HG03097 (cell line): ENCODE data around the gene ISM1.

Experiments
- ATAC-seq: cut with Tn5 transposase; IDR thresholded peaks from one replicate; pipeline ENCODE4 v1.9.1; 2021; ENCODE audit not compliant: unreplicated experiment, low FRiP score

ISM1 gene

DNA sequence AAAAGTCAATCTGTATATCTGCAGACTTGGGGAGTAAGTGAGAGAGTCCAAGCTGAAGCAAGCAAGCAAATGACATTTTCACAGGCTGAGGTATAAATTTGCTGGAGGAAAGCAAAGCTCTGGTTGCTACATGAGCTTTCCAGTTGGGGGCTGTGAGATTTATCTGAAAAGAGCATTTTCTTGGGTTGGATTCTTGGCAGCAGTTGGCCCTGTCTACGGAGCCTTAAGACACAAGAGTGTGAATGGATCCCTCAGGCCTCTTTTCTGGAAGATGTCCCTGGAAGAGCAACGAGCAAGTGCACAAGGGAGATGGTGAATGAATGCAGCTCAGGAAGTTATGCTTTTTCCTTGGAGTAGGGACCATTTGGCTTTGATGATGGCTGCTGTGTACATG lies 30.8 kb downstream of the ISM1 start:
- no peak for ATAC-seq

DNA sequence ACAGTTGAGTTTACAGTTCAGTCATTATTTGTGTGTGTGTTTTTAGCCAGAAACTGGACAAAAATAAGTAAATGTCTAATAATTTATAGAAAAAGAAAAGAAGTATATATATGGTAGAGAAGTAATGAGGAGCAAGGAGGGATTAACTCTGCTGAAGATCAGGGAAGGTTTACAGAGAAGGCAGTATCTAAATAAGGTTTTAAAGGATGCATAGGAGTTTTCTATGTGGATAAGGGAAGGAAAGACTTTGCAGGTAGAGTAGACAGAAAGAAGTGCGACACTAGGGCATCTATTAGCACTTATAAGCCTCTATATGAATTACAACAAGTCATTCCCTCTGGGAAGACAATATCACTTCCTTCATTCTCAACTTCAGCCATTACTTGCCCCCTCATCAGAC lies 34.3 kb downstream of the ISM1 start:
- no peak for ATAC-seq

DNA sequence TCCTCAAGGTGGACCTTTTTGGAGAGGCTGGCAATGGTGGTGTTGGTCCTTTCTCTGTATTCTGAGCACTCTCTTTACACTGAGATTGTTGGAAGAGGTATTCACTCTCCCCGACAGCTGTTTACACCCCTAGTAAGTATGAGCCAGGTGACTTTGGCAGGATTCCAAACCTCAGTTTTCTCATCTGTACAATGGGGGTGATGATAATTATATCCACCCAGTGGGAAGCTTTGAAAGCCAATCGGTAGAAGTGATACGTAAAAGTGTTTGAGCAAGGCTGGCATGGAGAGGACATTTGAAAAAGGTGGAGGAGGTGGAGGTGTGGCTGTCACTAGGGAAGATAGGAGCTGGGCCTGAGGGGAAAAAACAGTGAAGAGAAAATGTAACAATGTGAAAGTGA lies 35.5 kb downstream of the ISM1 start:
- no peak for ATAC-seq

DNA sequence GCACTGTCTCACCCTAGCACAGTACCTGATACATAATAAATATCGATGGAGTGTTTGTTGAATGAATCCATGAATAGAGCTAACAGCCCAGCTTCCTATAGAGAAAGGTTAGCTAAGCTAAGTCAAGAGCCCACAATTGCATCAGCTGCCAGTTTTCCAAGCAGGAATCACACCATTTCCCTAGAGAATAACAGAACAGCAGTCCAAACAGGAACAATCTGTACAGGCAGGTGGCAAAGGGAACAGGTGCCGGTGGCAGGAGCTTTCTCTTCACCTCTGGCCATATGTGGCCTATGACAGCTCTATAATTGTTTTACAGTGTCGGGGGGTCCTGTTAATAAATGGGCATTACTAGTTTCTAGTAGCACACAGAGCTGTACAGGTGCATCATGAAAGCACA lies 38.8 kb downstream of the ISM1 start:
- no peak for ATAC-seq

DNA sequence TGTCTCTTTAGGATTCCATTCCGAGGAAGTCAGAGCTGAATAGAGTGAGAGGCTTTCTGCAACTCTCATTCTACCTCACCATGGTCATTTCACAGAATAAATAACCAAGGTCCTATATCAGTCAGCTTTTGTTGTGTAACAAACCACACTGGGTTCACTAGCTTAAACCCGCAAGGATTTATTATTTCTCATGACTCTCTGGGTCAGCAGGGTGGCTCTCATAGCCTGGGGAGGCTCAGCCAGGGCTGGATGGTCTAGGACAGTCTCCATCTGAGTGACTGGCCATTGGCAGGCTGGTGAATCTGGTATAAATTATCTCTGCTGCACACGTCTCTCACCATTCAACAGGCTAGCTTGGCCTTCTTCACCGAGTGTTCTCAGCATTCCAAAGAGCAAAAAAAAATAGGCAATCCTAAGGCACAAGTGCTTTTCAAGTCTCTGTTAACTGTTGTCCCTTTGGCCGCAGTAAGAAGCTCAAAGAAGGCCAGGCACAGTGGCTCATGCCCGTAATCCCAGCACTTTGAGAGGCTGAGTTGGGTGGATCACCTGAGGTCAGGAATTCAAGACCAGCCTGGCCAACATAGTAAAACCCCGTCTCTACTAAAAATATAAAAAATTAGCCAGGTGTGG lies 39.7 kb downstream of the ISM1 start:
- no peak for ATAC-seq

DNA sequence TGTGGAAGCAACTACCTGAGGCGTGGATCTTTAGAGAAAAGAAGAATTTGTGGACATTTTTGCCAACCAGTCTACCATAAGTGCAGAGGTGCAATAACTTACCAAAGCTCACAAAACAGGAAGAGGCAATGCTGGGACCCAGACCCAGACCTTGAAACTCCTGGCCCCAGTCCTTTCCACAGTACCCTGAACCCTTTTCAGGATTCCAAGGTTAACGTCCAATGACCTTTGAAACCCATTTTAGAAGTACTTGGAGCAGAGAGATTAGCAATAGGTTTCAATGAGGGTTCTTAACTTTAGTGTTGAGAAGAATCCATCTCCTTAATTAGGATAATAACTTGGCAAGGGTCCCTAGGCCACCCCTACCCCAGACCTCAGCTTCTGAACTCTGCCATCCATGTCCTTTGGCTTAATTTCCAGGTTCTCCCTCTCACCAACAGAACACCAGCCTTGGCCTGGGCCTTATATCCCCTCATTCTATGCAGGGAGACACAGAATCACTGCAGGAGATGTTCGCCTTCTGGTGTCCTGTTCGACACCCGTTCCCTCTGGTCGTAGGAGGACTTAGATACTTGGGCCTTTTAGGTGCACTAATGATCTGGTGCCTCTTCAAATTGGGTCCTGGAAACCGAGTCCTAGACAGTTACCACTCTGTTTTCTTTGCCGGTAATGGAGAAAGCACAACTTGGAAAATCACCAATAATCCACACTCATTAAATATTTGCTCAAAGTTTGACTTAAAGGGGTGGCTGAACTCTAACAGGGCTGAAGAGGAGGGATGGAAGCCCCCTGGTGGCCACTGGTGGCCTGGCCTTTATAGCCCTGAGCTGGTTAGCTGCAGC lies 40.6 kb downstream of the ISM1 start:
- no peak for ATAC-seq

DNA sequence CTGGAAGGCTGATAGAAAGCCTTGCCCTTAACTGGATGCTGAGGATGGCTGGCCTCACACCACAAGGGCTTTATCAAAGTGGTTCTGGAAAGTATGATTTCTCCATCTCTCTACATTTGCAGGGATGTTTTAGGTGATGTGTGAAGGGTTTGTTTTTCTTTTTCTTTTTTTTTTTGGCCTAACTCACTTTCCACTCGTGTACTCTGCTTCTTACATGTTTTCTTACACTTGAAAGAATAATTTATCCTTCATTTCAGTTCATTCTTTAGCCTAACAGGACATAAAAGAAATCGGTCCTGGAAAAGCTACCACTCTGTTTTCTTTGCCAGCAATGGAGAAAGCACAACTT lies 41.2 kb downstream of the ISM1 start:
- no peak for ATAC-seq

DNA sequence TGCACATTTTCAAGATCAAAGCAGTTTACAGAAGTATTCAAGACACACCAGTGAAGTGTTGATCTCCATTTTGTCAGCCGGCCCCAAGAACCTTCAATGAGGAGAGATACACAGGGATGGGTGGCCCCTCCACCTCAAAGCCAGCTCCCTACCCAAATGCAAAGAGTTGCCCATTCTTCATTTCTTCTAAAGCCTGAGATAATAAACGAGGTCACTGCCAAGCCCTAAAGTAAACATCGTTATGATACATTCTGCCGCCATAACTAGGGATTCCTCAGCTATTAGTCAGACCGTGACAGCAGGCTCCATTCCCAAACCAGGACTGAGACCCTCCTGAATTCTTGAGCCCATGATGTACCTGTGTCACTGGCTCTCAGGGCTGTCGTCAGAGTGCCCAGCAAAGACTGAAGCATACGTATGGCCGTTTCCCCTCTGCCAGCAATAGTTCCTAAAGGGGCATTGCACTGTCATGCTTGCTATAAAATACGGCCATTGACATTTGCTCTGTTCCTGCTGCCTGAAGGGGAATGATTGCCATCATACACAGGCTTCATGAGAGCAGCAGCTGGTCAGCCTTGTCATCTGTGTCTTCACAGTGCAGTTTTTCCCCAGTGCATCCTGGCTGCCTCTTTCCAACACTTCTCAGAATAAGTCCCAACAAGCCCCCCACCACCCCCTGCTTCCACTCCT lies 41.7 kb downstream of the ISM1 start:
- ATAC-seq, result no peak

DNA sequence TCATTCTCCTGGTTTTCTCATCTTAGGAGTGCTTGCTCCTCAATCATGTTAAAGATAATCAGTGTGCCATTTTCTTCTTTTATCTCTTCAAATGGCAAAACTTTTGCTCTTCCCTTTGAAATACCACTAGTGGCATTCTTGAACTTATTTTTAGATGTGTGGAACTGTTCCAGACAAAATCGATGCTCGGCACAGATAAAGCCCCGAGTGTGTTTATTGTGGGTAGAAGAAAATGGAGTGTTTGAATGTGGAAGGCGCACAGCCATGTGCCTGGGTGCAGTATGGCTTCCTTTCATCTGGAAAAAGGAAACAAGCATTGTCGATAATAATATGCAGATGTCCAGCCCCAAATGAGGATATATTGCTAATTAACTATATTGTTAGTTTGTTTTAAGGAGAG lies 42.4 kb downstream of the ISM1 start:
- ATAC-seq, result no peak

DNA sequence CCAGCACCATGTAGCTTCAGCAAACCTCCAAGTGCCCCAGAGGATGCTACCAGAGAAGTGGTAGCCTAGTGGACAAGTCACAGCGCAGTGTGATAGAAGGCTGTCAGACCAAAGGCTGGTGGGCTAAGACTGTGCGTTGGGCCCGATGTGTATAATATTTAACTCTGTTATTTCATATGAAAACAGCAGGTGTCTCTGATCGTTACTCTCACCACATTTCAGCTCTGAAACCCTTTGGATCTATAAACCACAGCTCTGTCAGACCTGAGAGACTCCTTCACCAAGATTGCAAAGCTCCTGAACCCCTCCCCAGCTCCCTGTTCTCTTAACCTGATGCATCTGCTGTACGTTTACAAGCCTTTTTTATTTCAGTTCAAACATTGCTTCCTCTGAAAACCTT lies 43.8 kb downstream of the ISM1 start:
- no peak for ATAC-seq

DNA sequence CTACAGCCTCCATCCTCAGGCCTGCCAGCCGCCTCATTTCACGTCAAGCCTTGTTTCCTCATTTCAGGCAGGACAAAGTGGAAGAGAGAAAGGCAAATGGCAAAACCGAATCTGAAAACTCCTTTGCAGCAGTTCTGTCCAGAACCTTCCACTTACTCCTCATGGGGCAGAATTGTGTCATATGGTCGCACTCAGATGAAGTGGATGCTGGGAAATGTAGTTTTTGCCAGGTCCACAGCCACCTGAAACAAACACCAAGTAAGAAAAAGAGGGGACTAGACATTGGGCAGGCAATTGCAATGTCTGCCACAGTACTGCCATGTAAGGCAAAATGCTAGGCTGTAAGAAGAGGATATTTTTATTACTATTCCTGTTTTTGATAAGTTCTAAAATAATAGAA lies 44.9 kb downstream of the ISM1 start:
- no peak for ATAC-seq

DNA sequence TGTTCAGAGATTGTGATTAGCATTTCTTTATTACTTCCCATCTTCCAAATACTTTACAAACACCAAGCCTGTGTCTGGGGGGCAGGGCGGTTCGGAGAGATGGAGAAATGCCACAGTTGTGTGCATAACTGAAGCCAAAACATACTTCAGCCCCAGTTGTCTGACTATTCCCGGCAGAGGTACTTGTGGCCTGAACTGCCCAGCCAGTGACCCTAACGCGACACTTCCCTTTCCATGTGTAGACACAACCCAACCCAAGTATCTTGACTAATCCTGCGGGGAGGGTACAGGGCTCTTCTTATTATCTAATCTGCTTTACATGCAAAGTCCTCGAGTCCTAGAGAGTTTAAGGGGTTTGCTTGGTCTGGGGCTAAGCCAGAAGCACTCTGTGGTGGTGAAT lies 46.2 kb downstream of the ISM1 start:
- no peak for ATAC-seq

DNA sequence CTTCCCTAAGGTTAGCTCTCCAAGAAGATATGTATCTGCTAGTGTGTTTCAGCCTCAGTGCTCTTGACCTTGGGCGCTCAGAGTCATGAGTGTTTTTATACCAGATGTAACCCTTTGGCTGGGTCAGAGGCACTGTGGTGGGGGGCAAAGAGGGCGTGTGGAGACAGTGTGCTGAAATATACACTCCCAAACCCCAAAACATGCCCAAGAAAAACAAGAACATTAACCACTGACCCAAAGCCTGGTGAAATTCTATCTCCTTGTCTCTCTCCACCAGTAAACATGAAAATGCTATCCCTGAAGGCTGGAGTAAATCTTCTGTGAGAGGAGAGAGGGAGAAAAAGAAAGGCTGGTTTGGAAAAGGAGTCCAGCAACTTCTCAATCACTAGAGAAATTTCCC lies 47.9 kb downstream of the ISM1 start:
- ATAC-seq, result no peak

DNA sequence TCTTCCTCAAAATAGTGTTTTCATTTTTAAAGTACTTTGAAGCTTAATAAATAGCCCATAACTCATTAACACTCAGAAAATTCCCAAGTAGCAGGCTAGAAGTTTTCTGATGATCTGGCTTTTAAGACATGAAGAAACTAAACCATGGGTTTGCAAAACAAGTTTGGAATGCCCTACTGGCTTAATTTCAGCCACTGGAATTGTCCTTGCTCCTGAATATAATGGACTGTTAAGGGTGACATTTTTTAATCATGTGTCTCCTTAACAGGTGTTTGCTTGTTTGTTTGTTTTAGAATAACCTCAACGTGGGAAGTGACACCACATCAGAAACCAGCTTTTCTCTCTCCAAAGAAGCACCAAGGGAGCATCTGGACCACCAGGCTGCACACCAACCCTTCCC lies 49.1 kb downstream of the ISM1 start:
- ATAC-seq, result no peak

DNA sequence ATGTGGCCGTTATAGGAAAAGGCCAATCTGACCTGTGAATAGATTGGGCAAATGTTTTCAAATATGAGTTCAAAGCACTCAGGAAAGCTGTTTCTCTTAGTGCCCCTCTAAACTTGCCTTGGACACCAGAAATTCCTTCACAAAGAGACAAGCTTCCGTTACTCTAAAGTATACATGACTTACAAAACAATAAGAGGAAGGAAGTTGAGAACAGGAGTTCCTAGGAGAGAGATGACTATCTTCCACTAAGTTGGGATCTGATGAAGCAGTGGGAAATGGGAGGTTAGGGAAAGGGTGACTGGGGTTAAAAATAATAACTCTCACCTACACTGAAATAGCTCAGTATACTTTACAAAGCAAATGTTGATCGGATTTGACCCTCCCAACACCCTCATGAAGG lies 50.0 kb downstream of the ISM1 start:
- no peak for ATAC-seq

DNA sequence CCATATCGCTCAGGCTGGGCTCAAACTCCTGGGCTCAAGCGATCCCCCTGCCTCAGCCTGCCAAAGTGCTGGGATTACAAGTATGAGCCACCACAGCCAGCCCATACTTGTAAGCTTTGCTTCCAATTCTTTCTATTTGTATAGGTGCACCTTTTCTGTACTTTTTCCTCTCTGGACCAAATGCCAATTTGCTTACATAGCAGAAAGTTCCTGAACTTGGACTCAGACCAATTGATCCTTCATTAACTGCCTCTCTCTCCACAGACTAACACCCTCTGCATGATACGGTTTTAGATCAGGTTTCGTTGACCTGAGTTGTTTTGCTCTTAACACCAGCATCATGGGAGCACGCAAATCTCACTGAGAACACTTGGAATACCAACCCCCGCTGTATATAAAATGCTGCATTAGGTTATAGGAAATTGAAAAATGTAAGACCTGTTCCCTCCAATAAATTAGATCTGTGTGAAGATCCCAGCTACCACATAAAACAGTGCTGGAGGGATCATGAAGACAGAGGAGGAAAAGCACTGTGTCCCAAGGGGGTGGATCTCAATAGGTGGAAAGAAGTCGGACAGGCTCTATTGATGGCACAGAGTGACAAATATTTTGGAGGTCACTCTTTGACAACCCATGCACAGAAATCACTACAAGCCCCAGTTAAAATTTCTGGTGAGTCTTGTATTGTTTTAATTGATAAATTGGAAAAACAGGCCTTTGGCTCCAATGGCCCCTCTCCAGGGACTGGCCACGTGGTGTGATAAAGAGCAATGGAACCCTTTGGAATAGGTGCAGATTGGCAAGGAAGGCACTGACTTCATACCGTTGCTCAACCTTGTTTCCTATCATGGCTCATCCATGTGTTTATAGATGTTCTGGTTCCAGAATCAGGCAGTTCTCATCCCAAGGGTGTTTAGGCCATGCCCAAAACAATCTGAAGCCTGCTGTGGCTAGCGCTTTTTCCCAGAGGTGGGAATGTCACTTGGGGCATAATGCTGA lies 51.2 kb downstream of the ISM1 start:
- no peak for ATAC-seq

DNA sequence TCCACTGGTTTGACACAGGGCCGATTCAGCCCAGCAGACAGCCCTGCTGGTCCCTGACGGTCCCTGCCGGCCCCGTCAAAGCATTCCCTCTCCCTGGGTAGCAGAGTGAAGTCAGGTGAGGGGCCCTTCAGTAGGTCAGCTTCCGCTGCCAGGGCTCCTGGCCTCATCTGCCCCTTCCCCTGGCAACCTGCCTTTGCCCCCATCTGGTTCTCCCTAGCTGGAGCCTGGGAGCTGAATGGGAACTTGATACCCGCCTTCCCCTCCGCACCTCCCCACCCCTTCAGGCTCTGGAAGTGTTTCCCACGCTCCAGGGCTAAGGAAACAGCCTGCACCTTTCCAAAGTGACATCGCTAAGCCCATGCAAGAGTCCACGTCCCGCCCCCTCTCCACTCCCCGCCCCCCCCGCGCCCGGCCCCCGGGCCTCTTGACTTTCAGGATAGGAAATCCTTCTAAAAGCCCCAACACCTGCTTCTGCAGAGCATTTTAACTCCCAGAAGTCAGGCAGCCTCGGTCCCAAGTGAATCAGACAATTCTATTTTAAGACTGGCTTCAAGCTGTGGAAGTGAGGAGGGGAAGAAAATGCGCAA lies 53.3 kb downstream of the ISM1 start:
- ATAC-seq, result no peak

DNA sequence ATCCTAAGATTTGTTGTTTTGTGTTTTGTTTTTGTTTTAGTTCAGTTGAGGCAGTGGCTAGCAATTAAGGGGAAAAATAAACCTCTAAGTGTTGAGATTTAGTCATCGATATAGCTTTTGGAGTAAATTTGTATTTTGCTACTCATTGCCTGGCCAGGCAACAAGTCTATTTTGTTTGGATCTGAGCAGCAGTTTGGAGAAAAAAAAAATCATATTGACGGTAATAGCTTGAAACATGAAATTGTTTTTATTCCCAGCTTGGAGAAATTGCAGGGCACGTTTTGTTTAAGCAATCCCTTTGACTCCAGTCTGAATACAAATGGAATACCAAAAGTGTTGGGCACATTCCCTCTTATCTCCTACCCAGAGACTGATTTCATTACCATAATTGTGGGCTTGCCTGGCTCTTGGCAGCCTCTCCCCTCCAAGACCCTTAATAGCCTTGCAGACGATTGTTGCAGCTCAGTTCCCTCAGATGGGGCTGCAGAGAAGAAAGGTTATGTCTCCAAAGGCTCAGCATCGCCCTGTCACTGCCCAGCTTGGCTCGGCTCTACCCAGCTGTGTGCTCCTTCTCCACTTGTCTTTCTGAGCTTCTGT lies 56.0 kb downstream of the ISM1 start:
- no peak for ATAC-seq

DNA sequence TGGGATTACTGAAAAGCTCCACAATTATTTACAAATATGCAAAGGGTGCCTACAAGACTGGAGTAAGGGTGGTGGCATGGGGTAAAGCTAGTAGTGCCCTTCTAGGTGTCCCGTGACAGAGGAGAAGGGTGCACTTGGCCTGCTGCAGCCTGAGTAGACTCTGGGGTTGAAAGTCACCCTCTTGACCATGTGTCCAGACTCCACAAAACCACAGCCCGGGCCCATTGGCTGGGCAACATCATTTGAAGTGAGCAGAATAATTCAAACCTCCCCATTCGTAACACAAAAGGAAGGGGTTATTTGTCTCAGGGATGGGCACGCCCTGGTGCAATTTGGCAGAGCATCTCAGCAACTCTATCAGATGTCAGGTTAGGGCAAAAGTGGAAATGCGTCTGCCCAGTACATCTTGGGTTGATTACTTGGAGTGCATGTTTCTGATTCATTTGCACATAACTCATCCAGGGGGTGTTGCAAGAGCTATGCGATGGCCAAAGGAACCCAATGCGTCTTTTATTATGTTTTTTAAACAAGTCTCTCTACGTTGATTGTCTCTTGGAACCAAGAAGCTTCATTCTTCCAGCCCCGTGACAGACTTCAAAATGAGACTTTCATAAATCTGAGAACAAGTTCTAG lies 56.7 kb downstream of the ISM1 start:
- no peak for ATAC-seq
